Measurements from ENCODE around the gene TBC1D10A. TPM values are rescaled to one million over a fixed set of nuclear protein-coding genes. Genes with fewer than 3 reads are reported as not detected.

The TBC1D10A gene
- total and polyA plus RNA-seq, 2 experiments from 2014 or later, result 3.3 to 8.8 TPM

- Histone ChIP-seq H3K27me3 (ENCODE audit: insufficient read depth) (no peaks in the 10 kb centered on the region), H3K36me3 (ENCODE audit: insufficient read depth) (no peaks in the 10 kb centered on the region), H2AFZ (no peak overlapping the region), H4K20me1 (replicated peaks; ENCODE audit: insufficient read depth) (no peaks in the 10 kb centered on the region), H3K9me2 (ENCODE audit: insufficient read depth) (no peaks in the 10 kb centered on the region), H3K79me2 (replicated peaks; ENCODE audit: insufficient read depth) (no peaks in the 10 kb centered on the region), H3K4me3 (no peak overlapping the region), H3K4me1 (ENCODE audit: insufficient read depth) (no peaks in the 10 kb centered on the region), H3F3A (replicated peaks; ENCODE audit: low read depth) (no peaks in the 10 kb centered on the region), H3K4me2 (no peak overlapping the region), H3K27ac (ENCODE audit: low read depth) (no peak overlapping the region)
- H3K36me3 Mint-ChIP-seq (ENCODE audit: low read depth), result no peaks in the 10 kb centered on the region
- ATAC-seq (no peak), DNase-seq (ENCODE audit: low spot score) (no peak)
- TF ChIP-seq ZNF114 (CRISPR knock-in tag; IDR thresholded peaks at IDR 0.05) (no peak), ZNF331 (CRISPR knock-in tag; IDR thresholded peaks at IDR 0.05; ENCODE audit: low read depth) (no peak), STAT1 (IDR thresholded peaks at IDR 0.05; ENCODE audit: unreplicated experiment) (no peak), CTCF (conservative IDR thresholded peaks at IDR 0.05; ENCODE audit: low read depth in 2 of 2) (no peak), REST (IDR thresholded peaks at IDR 0.05; ENCODE audit: unreplicated experiment) (no peak), JUNB (IDR thresholded peaks at IDR 0.05; ENCODE audit: unreplicated experiment) (no peak)
- H3K9me3 Mint-ChIP-seq, result no peaks in the 10 kb centered on the region
- H3K27me3 Mint-ChIP-seq (ENCODE audit: insufficient read depth, low read depth, poor library complexity), result peaks cover 3% of the 10 kb centered on the region
- no peak overlapping the region for H3K4me3 Mint-ChIP-seq
- no peaks in the 10 kb centered on the region; the same call in 1 of the 3 replicates for H3K4me1 Mint-ChIP-seq
- no peak overlapping the region for H3K27ac Mint-ChIP-seq
These were observed 9.0 kb downstream of the TBC1D10A start for GRCh38 chr22:30317778-30318177.

- Histone ChIP-seq H3K27ac (ENCODE audit: low read depth) (no peak overlapping the region), H4K20me1 (replicated peaks; ENCODE audit: insufficient read depth) (peaks cover 3% of the 10 kb centered on the region; the same call in 1 of the 2 replicates), H3K27me3 (ENCODE audit: insufficient read depth) (no peaks in the 10 kb centered on the region), H3K4me3 (no peak overlapping the region), H3K4me2 (no peak overlapping the region), H3F3A (replicated peaks; ENCODE audit: low read depth) (no peaks in the 10 kb centered on the region), H3K36me3 (ENCODE audit: insufficient read depth) (no peaks in the 10 kb centered on the region), H3K4me1 (ENCODE audit: insufficient read depth) (peaks cover under 1% of the 10 kb centered on the region; the same call in 1 of the 2 replicates), H2AFZ (no peak overlapping the region), H3K9me2 (ENCODE audit: insufficient read depth) (no peaks in the 10 kb centered on the region), H3K79me2 (replicated peaks; ENCODE audit: insufficient read depth) (no peaks in the 10 kb centered on the region)
- peaks cover 3% of the 10 kb centered on the region for H3K27me3 Mint-ChIP-seq (ENCODE audit: insufficient read depth, low read depth, poor library complexity)
- no peaks in the 10 kb centered on the region for H3K36me3 Mint-ChIP-seq (ENCODE audit: low read depth)
- no peak for ATAC-seq
- no peak overlapping the region for H3K27ac Mint-ChIP-seq
- H3K9me3 Mint-ChIP-seq, result no peaks in the 10 kb centered on the region
- no peak overlapping the region for H3K4me3 Mint-ChIP-seq
- no peak for DNase-seq (ENCODE audit: low spot score)
- peaks cover 4% of the 10 kb centered on the region for H3K4me1 Mint-ChIP-seq
- TF ChIP-seq EZH2phosphoT487 (IDR thresholded peaks at IDR 0.05; ENCODE audit: unreplicated experiment) (no peak), CREB1 (CRISPR knock-in tag; IDR thresholded peaks at IDR 0.05; ENCODE audit: low read depth) (no peak), NANOG (IDR thresholded peaks at IDR 0.05; ENCODE audit: borderline replicate concordance) (no peak), ZNF462 (CRISPR knock-in tag; IDR thresholded peaks at IDR 0.05) (no peak), EZH2 (IDR thresholded peaks at IDR 0.05; ENCODE audit: low read depth, unreplicated experiment) (no peak)
These were observed 10.7 kb downstream of the TBC1D10A start for GRCh38 chr22:30315962-30316576.
